MM.1S (cell line): ENCODE results near the gene HDHD5.
A peak's percentile ranks its signal among the peaks of the same experiment; 100 is the strongest.

ENCODE experiments used
- DNase-seq: peaks from one replicate; pipeline ENCODE4 v3.0.0-alpha.2; 2015
- H2AFZ ChIP-seq: fragments of 300-600 bp; sonication (generic); 2 replicates; pipeline ENCODE4 v1.6.0; 2016; ENCODE audit warnings: antibody characterized with exemption, low read length
- H3F3A ChIP-seq: fragments of 300-600 bp; sonication (generic); 2 replicates; pipeline ENCODE4 v1.6.1; 2016; ENCODE audit warnings: mild to moderate bottlenecking, antibody characterized with exemption, low read length, moderate library complexity, mixed read lengths; ENCODE audit not compliant: insufficient read depth
- H3K27ac ChIP-seq: fragments of 300-600 bp; sonication (generic); 2 replicates; pipeline ENCODE4 v1.5.1; 2016; ENCODE audit warnings: mild to moderate bottlenecking, low read length
- H3K27me3 ChIP-seq: fragments of 300-600 bp; sonication (generic); replicated peaks from 2 replicates; pipeline ENCODE4 v1.6.0; 2016; ENCODE audit warnings: low read length; ENCODE audit not compliant: insufficient read depth
- H3K36me3 ChIP-seq: fragments of 300-600 bp; sonication (generic); replicated peaks from 2 replicates; pipeline ENCODE4 v1.6.1; 2016; ENCODE audit warnings: mild to moderate bottlenecking, low read length, mixed read lengths; ENCODE audit not compliant: insufficient read depth
- H3K4me1 ChIP-seq: fragments of 300-600 bp; sonication (generic); 2 replicates; pipeline ENCODE4 v1.6.1; 2016; ENCODE audit warnings: low read length, mixed read lengths
- H3K4me2 ChIP-seq: fragments of 300-600 bp; sonication (generic); 2 replicates; pipeline ENCODE4 v1.6.0; 2016; ENCODE audit warnings: low read depth, low read length
- H3K4me3 ChIP-seq: fragments of 300-600 bp; sonication (generic); 2 replicates; pipeline ENCODE4 v1.5.1; 2016; ENCODE audit warnings: low read length, mixed read lengths
- H3K79me2 ChIP-seq: fragments of 300-600 bp; sonication (generic); 2 replicates; pipeline ENCODE4 v1.6.1; 2016; ENCODE audit warnings: mixed run types, low read length, mixed read lengths
- H3K9ac ChIP-seq: fragments of 300-600 bp; sonication (generic); 2 replicates; pipeline ENCODE4 v1.6.1; 2016; ENCODE audit warnings: low read length, mixed read lengths
- H3K9me2 ChIP-seq: fragments of 300-600 bp; sonication (generic); replicated peaks from 2 replicates; pipeline ENCODE4 v1.6.1; 2016; ENCODE audit warnings: mild to moderate bottlenecking, low read length, mixed read lengths; ENCODE audit not compliant: insufficient read depth
- H3K9me3 ChIP-seq: fragments of 300-600 bp; sonication (generic); replicated peaks from 2 replicates; pipeline ENCODE4 v1.6.1; 2016; ENCODE audit warnings: mild to moderate bottlenecking, low read length, mixed read lengths; ENCODE audit not compliant: insufficient read depth
- H4K20me1 ChIP-seq: fragments of 300-600 bp; sonication (generic); 2 replicates; pipeline ENCODE4 v1.6.1; 2016; ENCODE audit warnings: mild to moderate bottlenecking, low read length, moderate library complexity, mixed read lengths; ENCODE audit not compliant: insufficient read depth
- CTCF ChIP-seq: fragments of 300-600 bp; sonication (generic); IDR thresholded peaks from 2 replicates; pipeline ENCODE4 v1.5.1; 2016; ENCODE audit warnings: antibody characterized with exemption, low read length, mixed read lengths
- EZH2 ChIP-seq: fragments of 300-600 bp; sonication (generic); optimal IDR thresholded peaks from 2 replicates; pipeline ENCODE3; 2017; ENCODE audit warnings: low read depth, mild to moderate bottlenecking, antibody characterized with exemption, low read length, mixed read lengths
- EZH2phosphoT487 ChIP-seq: fragments of 300-600 bp; sonication (generic); IDR thresholded peaks from 2 replicates; pipeline ENCODE4 v1.6.1; 2018; ENCODE audit warnings: antibody characterized with exemption, low read length

Gene HDHD5

GRCh38 chr22:17106161-17106784 lies 52.8 kb downstream of the HDHD5 start:
- DNase-seq = no peak
- no peaks in the 10 kb centered on the region for H4K20me1 ChIP-seq
- no peaks in the 10 kb centered on the region for H3K9me2 ChIP-seq
- no peaks in the 10 kb centered on the region for H3K4me1 ChIP-seq
- H3K4me2 ChIP-seq = no peak overlapping the region
- peak overlapping the region; percentile 31; the same call in 1 of the 2 replicates for H3K27ac ChIP-seq
- H3K79me2 ChIP-seq = no peaks in the 10 kb centered on the region
- no peak overlapping the region for H2AFZ ChIP-seq
- no peaks in the 10 kb centered on the region for H3K9me3 ChIP-seq
- H3K27me3 ChIP-seq = no peaks in the 10 kb centered on the region
- H3K36me3 ChIP-seq = no peaks in the 10 kb centered on the region
- H3F3A ChIP-seq = 0 out of 2 replicates have a peak, but pooled peaks cover 4% of the 10 kb centered on the region
- peak; percentile 19; the same call in 1 of the 2 replicates for TF ChIP-seq CTCF
- TF ChIP-seq EZH2phosphoT487 = no peak
- TF ChIP-seq EZH2 = no peak
- H3K4me3 ChIP-seq = no peak overlapping the region
- H3K9ac ChIP-seq = no peak overlapping the region

GRCh38 chr22:17105143-17106129 lies 53.6 kb downstream of the HDHD5 start:
- H3K9ac ChIP-seq = no peak overlapping the region
- H3K79me2 ChIP-seq = no peaks in the 10 kb centered on the region
- no peaks in the 10 kb centered on the region for H3K4me1 ChIP-seq
- H3K9me3 ChIP-seq = no peaks in the 10 kb centered on the region
- H2AFZ ChIP-seq = no peak overlapping the region
- H3K9me2 ChIP-seq = no peaks in the 10 kb centered on the region
- DNase-seq = no peak
- no peaks in the 10 kb centered on the region for H3K36me3 ChIP-seq
- H3K4me3 ChIP-seq = no peak overlapping the region
- no peaks in the 10 kb centered on the region for H4K20me1 ChIP-seq
- H3F3A ChIP-seq = 0 out of 2 replicates have a peak, but pooled peaks cover 4% of the 10 kb centered on the region
- TF ChIP-seq CTCF = no peak
- TF ChIP-seq EZH2phosphoT487 = no peak
- no peak for TF ChIP-seq EZH2
- no peaks in the 10 kb centered on the region for H3K27me3 ChIP-seq
- H3K4me2 ChIP-seq = no peak overlapping the region
- no peak overlapping the region for H3K27ac ChIP-seq

- DNase-seq = no peak
- 0 out of 2 replicates have a peak, but pooled peaks cover 4% of the 10 kb centered on the region for H3F3A ChIP-seq
- no peaks in the 10 kb centered on the region for H3K9me2 ChIP-seq
- no peaks in the 10 kb centered on the region for H4K20me1 ChIP-seq
- H3K79me2 ChIP-seq = no peaks in the 10 kb centered on the region
- H3K4me2 ChIP-seq = no peak overlapping the region
- no peaks in the 10 kb centered on the region for H3K36me3 ChIP-seq
- no peaks in the 10 kb centered on the region for H3K4me1 ChIP-seq
- TF ChIP-seq EZH2phosphoT487 (no peak), EZH2 (no peak), CTCF (no peak)
- H3K9ac ChIP-seq = no peak overlapping the region
- no peak overlapping the region for H3K27ac ChIP-seq
- H3K4me3 ChIP-seq = no peak overlapping the region
- no peak overlapping the region for H2AFZ ChIP-seq
- no peaks in the 10 kb centered on the region for H3K9me3 ChIP-seq
- H3K27me3 ChIP-seq = no peaks in the 10 kb centered on the region
Measured at GRCh38 chr22:17104336-17104935, 54.6 kb downstream of the HDHD5 start.
